CD4-positive, alpha-beta T cell treated with Interleukin-1 beta for 1 hour (primary cell): ENCODE data around the gene ARID1A.
"Not testable (repeated sequence)": the region's sequence is repeated elsewhere in the genome, so short reads cannot be mapped to it uniquely, and the experiment has no call there.

Source experiments
- DNase-seq, 2 donors: peaks; one replicate each; pipeline ENCODE4 v3.0.0-alpha.2; 2020 to 2022

Gene ARID1A

DNA sequence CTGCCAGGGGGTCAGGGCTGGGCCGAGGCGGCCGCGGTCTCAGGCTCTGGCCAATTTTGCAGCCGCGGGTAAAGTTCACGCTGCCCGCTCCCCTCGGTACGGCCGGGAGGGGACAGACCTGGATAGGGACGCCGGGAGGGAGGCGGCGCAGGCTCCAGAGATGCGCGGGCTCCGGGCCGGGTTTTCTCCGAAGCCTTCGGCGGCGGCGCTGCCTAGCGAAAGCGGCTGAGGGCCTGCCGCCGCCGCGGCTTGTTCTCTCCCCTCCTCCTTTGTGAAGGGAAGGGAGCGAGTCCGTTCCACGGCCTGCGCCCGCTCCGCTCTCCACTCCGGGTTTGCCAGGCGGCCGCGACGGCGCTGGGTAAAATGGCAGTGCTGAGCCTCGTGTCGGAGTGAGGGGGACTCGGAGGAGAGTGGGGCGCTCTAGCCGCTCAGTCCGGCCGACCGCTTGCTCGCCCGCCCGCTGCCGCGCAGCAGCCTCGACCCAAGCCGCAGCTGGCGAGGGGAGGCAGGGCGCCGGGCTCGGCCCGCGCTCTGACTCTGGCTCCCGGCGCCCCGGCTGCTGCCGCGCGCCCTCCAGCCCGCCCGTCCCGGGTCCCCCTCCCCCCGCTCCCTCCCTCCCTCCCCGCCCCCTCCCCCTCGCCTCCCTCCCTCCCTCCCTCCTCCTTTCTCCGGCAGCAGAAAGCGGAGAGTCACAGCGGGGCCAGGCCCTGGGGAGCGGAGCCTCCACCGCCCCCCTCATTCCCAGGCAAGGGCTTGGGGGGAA lies at the start of gene ARID1A:
ARID1A (plus strand) TSS at position 660 of the 763 bp plus-strand sequence. CDS start 389 bp downstream, outside the sequence.
- peak; percentile 96 to 98 for DNase-seq

DNA sequence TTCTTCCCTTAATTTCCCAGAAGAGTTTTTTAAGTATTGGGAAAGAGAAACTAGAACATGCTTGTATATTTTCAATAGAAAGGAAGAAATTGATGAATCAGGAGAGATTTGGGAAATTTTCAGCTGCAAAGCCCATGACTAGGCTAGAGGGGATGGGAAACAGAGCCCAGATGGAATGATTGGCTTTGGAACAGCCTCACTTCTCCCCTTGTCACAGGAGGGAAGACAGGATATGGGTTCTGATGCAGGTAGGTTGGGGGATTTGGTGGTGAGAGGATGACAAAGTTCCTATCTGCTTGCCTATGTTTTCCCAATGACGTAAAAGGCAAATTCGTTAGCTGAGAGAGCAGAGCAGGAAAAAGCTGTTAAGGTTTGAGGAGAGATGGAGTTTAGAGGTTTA lies 31.0 kb upstream of the ARID1A start:
- no peak for DNase-seq

DNA sequence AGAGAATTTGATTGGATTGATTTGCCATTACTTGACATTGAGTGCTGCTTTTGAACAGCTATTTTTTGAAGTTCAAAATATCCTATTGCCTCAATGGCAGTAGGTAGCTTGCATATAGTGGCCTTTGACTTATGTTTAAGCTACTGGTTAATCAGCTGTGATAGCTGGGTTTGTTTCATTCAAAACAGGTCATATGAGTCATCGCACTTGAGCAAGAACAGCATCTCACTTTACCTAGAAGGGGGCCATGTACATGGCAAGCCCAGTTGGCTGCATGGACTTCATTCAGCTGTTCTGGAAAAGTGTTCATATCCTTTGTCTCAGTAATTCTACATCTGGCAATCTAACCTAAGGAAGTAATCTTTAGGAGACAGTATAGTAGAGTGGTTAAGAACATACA lies 29.0 kb upstream of the ARID1A start:
- no peak for DNase-seq

DNA sequence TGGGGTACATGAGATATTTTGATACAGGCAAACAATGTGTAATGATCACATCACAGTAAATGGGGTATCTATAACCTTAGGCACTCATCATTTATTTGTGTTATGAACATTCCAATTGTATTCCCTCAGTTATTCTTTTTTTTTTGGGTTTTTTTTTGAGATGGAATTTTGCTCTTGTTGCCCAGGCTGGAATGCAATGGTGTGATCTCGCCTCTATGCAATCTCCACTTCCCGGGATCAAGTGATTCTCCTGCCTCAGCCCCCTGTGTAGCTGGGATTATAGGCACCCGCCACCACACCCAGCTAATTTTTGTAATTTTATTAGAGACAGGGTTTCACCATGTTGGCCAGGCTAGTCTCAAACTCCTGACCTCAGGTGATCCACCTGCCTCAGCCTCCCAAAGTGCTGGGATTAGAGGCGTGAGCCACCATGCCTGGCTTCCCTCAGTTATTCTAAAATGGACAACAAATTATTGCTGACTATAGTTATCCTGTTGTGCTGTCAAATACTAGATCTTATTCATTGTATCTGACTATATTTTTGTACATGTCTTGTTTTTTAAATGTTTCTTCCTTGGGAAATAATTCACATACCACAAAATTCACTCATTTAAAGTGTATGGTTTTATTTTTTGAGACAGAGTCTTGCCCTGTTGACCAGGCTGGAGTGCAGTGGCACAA lies 27.6 kb upstream of the ARID1A start:
- not testable (repeated sequence) for DNase-seq

DNA sequence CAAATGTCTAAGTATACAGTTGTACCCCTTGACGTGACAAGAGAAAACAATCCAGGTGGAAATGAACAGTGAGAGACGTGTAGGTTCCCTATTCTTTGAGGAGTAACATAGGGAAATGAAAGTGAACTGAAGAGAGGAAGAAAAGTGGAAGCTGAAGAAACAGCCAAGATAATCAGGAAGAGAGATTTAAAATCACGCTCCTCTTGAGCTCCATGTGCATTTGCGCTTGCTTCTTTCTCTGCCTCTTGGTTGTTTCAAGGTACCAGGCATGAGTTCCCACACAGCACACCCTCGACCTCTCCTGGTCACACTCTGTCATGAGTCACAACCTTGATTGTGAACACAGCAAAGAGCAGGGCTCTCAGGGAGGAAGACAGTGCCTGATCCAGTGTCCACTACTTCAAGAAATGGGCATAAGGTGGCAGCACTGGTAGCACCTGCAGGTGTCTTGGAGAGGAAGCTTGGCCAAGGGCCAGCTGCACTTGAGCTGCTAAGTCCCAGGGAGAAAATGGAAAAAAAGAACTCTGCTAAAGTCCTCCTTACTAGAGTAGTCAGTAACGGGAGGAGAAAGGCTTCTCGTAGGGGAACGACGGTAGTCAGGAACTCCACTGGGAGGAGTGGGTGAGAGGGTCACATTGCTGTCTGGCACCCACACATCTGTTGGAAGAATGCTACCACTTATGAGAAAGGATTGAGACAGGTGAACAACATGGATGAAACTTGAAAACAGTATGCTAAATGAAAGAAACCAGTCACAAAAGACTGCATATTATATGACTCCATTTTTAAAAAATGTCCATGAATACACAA lies 18.3 kb upstream of the ARID1A start:
- peak; percentile 72 to 74 for DNase-seq

DNA sequence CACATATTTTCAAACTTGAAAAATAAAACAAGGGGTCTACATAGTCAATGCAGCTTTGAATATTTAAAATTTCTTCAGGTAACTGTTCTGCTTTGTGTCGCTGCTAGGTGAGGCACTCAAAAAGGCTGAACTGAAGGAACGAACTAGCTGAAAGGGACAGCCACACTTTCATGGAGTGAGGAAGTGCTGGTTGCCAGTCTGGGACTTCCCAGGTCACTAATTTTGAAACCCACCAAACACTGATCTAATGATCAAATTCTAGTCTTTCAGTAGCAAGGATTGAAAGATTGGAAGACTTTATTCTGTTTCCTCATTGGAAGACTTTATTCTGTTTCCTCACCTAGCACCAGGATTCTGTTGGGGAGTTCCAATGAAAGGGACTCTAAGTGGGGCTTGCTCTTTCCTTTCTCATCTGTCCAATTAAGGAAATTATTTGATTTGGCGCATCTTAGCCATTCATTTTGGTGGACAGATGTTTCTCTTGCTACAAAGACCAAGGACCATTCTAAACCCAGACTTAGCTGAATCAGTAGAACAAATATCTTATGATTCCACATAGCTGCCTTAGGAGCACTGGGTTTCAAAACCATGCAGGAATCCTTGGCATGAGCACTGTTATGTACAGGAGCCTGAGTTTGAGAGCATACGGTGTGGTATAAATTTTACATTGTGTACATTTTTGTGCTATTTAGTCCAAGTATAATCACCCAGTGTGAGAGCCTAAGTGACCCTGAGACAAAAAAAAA lies 10.9 kb upstream of the ARID1A start:
- DNase-seq = no peak

DNA sequence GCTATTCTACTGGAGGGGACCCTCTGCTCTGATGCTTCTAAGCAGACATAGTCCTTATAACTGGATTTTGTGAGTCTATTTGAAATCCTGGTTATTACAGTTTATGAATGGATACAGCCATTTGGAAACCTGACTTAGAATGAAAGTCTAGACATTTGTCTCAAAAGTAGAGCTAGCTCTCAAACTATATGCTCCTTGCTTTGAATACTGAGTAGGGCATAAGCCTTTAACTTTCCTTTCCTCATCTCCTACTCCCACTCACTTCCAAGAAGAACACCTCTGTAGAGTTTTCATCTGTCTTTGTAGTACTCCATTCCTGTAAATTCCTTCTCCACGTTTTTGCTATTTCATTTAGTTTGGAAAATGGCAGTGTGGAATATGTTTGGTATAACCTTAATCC lies 9.0 kb upstream of the ARID1A start:
- no peak for DNase-seq

DNA sequence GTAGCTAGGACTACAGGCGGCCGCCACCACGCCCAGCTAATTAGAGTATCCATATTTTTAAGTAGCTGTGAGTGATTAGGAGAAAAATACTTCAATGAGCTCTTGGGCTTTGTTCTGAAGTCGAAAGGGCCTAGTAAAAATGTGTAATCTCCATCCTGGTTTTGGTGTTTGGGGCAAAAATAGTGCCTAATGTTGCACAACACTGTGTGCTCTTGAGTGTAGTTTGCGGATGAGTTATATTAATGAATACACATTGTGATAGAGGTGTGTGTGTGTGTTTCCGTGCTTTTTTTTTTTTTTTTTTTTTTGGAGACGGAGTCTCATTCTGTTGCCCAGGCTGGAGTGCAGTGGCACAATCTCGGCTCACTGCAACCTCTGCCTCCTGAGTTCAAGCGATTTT lies 6.3 kb upstream of the ARID1A start:
- no peak for DNase-seq

DNA sequence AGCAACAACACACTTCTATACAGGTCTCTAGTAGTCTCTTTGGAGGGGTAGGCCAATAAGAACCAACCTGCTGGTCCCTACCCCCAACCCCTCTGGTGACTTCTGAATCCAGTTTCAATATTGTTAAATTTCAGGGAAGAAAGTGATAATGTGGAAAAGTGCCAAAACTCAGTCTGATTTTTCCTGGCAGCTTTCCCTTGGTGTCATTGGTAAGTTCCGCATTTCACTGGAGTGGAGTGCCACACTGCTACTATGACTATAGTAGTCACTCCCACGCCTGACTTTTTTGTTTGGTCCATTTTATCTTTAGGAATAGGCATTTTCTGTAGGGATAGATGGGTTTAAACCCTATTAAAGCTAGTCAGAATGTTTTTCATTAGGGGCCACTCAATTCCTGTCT lies 5.7 kb upstream of the ARID1A start:
- no peak for DNase-seq

DNA sequence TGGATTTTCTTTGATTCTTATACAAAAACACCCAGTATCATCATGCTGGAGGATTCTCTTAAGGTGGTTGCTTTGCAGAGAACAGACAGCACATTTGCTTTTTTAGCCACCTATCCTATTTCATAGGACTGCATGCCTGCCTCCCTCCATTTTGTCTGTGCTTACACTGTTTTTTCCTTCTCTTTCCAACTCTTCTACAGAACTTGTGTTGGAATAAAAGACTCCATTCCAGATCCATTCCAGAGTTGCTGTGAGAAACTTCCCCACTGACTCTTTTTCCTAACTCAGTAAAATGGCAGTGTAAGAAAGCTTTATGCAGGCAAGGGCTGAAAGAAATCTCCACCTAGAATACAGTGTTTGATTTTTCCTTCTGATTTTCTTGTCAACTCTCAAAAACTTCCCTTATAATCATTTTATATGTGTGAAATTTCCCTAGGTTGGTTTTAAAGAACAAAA lies 5.2 kb upstream of the ARID1A start:
- DNase-seq = no peak

DNA sequence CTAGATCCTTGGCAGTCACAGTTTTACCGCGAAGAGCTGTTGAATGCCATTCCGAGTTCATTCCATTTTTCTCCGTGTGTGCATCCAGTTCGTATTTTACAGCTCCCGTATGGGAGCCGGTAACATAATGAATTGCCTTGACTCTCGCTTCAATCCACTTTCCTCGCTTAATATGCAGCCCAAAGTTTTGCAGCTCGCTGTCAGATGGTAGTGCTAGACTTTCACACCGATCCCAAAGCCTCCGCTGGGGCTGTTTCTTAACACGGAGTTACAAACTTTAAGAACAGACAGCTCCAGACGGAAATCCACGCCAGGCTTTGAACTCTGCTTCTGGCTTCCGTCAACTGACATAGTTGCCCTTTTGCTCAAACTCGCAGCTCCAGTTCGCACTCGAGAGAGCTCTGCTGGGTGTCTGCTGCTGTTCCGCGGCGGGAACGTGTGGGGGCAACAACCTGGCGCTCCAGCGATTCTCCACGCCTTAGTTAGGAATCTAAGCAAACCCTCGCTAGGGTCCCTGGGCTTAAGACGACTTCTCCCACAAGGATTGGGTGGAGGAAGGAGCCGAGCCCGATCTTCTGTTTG lies 3.5 kb upstream of the ARID1A start:
- DNase-seq = peak; percentile 84 to 86

DNA sequence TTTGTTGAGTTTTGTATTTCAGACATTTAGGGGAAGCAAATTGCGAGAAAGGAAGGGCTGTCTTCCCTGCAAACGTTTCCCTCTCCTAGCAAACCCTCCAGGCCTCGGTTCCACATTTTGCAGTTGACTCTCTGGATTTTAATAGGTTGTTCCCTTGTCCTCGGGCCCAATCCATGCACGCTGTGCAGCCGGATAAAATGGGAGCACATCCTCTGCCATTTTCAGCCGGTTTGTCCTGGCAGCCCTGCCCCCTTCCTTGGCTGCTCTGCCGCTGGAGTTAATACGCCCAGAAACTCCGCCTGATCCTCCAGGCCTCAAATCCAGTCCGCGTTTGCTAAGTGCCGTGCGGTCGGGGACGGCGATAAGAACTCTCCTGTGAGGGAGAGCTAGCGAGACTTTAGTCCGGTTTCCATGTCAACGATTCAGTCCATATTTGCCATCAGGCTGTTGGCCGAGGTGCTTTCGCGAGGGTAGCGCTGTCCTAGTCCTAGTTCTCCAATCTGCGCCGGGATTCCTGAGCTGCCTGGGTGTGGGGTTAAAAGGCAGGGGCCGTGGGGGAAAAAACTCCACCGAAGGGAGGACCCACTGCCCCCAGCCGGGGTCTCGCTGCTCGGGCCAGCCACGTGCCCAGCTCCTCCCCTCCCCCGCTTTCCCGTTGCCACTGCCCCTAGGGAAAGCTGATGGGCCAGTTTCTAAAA lies 2.9 kb upstream of the ARID1A start:
- DNase-seq = peak; percentile 89 to 93

DNA sequence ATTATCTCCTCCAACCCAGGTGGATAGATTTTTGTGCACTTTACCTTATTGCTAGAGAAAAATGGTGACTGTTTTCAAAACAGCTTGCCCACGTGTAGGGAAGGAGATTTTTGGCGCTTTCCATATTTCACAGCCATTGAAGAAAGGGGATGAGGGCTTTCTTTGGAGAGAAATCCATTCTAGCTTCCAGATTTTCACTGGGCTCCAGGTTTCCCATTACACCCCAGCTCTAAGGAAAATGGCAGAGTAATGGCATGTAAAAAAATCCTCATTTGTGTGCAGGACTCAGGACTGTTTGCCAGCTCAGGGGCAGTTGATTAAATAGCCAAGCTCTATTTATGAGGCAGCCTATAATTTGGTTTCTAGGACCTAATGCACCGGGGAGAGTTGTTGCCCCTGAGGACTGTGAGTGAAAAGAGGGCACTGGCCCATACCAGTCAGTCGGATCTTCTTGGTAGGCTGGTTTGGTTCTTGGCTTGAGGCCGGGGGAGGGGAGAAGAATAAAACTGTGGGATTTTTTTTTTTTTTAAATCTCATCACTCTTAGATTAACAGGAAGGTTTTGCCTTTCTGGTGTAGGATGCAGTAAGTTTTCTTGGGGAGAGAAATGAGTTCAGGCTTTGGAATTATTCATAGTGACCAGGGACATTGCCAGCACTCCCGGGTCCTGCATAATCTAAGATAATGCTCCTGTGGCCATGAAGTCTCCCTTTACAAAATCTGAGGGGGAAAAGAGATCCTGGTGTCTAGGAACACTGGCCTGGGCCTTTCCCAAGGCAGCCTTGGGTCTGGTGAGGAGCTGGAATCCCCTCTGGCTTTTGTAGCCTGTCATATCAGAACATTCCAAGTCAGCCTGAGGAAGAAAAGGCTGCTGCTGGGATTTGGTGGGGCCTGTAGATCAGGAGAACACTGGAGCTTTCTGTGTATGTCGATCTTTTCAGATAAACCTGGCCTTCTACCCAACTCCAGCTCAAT lies 1.9 kb upstream of the ARID1A start:
- no peak for DNase-seq

DNA sequence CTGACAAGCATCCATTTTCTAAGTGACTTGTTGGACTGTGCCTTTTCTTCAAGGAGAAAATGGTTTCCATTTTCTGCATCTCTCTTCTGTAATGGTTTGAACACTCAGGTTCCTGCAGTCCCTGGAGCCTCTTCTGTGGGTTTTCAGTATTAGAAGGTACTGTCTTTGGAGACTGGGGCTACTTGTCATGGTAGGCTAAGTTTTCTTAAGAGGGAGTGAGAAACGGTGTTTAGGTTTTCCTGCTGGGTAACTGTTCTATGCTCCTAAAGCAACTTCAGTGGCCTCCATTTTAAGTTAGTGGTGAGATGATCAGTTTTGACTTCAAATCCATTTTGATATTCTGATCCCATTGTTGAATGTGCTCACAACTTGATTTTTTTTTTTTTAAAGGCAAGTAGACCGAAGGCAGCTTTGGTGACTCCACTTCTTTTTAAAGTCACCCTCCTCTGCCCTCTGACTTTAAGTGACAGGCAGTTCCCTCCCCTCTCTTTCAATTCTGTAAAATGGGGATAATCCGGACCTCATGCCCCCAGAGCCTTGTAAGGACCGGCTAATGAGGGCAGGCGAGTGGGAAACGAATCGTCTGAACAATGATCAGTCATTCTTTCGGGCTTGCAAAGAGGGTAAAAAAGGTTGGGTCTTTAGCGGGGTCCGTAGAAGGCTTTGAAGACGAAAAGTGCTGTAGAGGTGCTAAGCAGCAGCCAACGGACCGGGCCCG lies 1.0 kb upstream of the ARID1A start:
- DNase-seq = no peak

DNA sequence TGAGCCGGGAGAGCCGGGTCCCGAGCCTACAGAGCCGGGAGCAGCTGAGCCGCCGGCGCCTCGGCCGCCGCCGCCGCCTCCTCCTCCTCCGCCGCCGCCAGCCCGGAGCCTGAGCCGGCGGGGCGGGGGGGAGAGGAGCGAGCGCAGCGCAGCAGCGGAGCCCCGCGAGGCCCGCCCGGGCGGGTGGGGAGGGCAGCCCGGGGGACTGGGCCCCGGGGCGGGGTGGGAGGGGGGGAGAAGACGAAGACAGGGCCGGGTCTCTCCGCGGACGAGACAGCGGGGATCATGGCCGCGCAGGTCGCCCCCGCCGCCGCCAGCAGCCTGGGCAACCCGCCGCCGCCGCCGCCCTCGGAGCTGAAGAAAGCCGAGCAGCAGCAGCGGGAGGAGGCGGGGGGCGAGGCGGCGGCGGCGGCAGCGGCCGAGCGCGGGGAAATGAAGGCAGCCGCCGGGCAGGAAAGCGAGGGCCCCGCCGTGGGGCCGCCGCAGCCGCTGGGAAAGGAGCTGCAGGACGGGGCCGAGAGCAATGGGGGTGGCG lies 371 bp downstream of the ARID1A start:
- no peak for DNase-seq

DNA sequence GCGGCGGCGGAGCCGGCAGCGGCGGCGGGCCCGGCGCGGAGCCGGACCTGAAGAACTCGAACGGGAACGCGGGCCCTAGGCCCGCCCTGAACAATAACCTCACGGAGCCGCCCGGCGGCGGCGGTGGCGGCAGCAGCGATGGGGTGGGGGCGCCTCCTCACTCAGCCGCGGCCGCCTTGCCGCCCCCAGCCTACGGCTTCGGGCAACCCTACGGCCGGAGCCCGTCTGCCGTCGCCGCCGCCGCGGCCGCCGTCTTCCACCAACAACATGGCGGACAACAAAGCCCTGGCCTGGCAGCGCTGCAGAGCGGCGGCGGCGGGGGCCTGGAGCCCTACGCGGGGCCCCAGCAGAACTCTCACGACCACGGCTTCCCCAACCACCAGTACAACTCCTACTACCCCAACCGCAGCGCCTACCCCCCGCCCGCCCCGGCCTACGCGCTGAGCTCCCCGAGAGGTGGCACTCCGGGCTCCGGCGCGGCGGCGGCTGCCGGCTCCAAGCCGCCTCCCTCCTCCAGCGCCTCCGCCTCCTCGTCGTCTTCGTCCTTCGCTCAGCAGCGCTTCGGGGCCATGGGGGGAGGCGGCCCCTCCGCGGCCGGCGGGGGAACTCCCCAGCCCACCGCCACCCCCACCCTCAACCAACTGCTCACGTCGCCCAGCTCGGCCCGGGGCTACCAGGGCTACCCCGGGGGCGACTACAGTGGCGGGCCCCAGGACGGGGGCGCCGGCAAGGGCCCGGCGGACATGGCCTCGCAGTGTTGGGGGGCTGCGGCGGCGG lies 1.0 kb downstream of the ARID1A start:
- DNase-seq = peak; percentile 68 to 73

DNA sequence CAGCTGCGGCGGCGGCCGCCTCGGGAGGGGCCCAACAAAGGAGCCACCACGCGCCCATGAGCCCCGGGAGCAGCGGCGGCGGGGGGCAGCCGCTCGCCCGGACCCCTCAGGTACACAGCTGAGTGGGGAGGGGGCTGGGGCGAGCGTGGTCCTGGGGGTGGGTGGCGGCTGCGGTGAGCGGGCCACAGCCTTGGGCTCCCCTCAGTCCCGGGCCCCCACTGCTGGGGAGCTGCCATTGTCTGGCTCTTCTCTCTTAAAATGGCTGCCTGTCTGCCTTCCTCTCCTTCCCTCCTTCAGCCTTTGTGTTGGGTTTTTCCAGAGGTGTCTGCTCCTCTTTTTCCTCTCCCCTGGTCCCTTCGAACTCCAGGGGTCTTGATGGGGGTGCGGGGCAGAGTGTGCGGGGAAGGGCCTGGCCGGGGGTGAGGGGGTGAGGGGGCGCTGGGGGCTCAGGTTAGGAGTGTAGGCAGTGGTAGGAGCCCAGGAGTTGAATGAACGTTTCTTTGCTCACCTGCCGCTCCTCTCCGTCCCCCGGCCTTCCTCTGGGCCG lies 1.7 kb downstream of the ARID1A start:
- DNase-seq = no peak
